Karpas-422 (cell line): Measurements from ENCODE around the gene KLHL15. TPM values are rescaled to one million over a fixed set of nuclear protein-coding genes. Genes with fewer than 3 reads are reported as not detected.
A peak's percentile ranks its signal among the peaks of the same experiment; 100 is the strongest.
"Not testable (repeated sequence)": the region's sequence is repeated elsewhere in the genome, so short reads cannot be mapped to it uniquely, and the experiment has no call there.

Source experiments
- DNase-seq: peaks from one replicate; pipeline ENCODE4 v3.0.0-alpha.2; 2015
- H2AFZ ChIP-seq: fragments of 200-600 bp; sonication (generic); 2 replicates; pipeline ENCODE4 v1.6.1; 2014; ENCODE audit warnings: antibody characterized with exemption, low read length, mixed read lengths
- H3K27ac ChIP-seq: fragments of 200-600 bp; sonication (generic); 2 replicates; pipeline ENCODE4 v1.5.1; 2014; ENCODE audit warnings: mild to moderate bottlenecking, low read length, moderate library complexity
- H3K27me3 ChIP-seq: fragments of 200-600 bp; sonication (generic); 2 replicates; pipeline ENCODE4 v1.6.1; 2014; ENCODE audit warnings: low read length, mixed read lengths
- H3K36me3 ChIP-seq: fragments of 200-600 bp; sonication (generic); 2 replicates; pipeline ENCODE4 v1.6.1; 2014; ENCODE audit warnings: low read length, mixed read lengths; ENCODE audit not compliant: insufficient read depth
- H3K4me1 ChIP-seq: fragments of 200-600 bp; sonication (generic); 2 replicates; pipeline ENCODE4 v1.6.1; 2014; ENCODE audit warnings: mild to moderate bottlenecking, low read length, mixed read lengths
- H3K4me2 ChIP-seq: fragments of 200-600 bp; sonication (generic); 2 replicates; pipeline ENCODE4 v1.6.1; 2014; ENCODE audit warnings: low read length, low read depth, mild to moderate bottlenecking; ENCODE audit not compliant: poor library complexity, severe bottlenecking
- H3K4me3 ChIP-seq: fragments of 200-600 bp; sonication (generic); 2 replicates; pipeline ENCODE4 v1.5.1; 2014; ENCODE audit warnings: mild to moderate bottlenecking, antibody characterized with exemption, low read length, mixed read lengths
- H3K79me2 ChIP-seq: fragments of 200-600 bp; sonication (generic); 2 replicates; pipeline ENCODE4 v1.6.1; 2014; ENCODE audit warnings: mild to moderate bottlenecking, low read length, mixed read lengths
- H3K9ac ChIP-seq: fragments of 200-600 bp; sonication (generic); 2 replicates; pipeline ENCODE4 v1.6.0; 2014; ENCODE audit warnings: low read length
- H3K9me2 ChIP-seq: fragments of 200-600 bp; sonication (generic), shearing (Covaris generic); replicated peaks from 2 replicates; pipeline ENCODE4 v1.6.0; 2014; ENCODE audit warnings: mild to moderate bottlenecking, low read length, moderate library complexity; ENCODE audit not compliant: insufficient read depth
- H3K9me3 ChIP-seq: fragments of 300-700, 200-600 bp; sonication (generic); 2 replicates; pipeline ENCODE4 v1.6.1; 2014; ENCODE audit warnings: low read length, mixed read lengths
- H4K20me1 ChIP-seq: fragments of 200-600 bp; sonication (generic); 2 replicates; pipeline ENCODE4 v1.6.1; 2014; ENCODE audit warnings: mild to moderate bottlenecking, antibody characterized with exemption, low read length, low read depth; ENCODE audit not compliant: insufficient read depth
- total RNA-seq: library from RNA; depleted of rRNA; stranded (reverse); fragments of >200 nt; shearing (Covaris generic); gene quantifications from 2 replicates; pipeline ENCODE4 v1.2.3, GENCODE V29; 2014; ENCODE audit warnings: low replicate concordance; rRNA removed

KLHL15 gene
- 12.7 and 23.7 TPM in 2 replicates for total RNA-seq

GRCh38 chrX:24027086-24027485, at the start of gene KLHL15:
TSS of gene KLHL15 (minus strand) at chrX:24027186. CDS start at chrX:24006693, 20,493 bp downstream.
- H3K27me3 ChIP-seq: no peaks in the 10 kb centered on the region
- no peaks in the 10 kb centered on the region for H4K20me1 ChIP-seq
- no peaks in the 10 kb centered on the region for H3K9me3 ChIP-seq
- peak within 1 kb of the TSS; percentile 79 for H3K4me3 ChIP-seq
- peak within 1 kb of the TSS; percentile 84 for H3K9ac ChIP-seq
- H3K9me2 ChIP-seq: no peaks in the 10 kb centered on the region
- no peak for DNase-seq
- H3K4me1 ChIP-seq: peaks cover 20% of the 10 kb centered on the region
- peak within 1 kb of the TSS; percentile 87 for H3K4me2 ChIP-seq
- H3K79me2 ChIP-seq: peaks cover 30% of the 10 kb centered on the region
- H3K27ac ChIP-seq: 0 out of 2 replicates have a peak within 1 kb of the TSS, but pooled peaks have one; percentile 34
- peak within 1 kb of the TSS; percentile 49; the same call in 1 of the 2 replicates for H2AFZ ChIP-seq
- no peaks in the 10 kb centered on the region for H3K36me3 ChIP-seq

- Histone ChIP-seq H3K4me1 (no peaks in the 10 kb centered on the region), H3K4me3 (no peak overlapping the region), H3K9me2 (no peaks in the 10 kb centered on the region), H3K27me3 (no peaks in the 10 kb centered on the region), H3K9ac (no peak overlapping the region), H3K4me2 (no peak overlapping the region), H3K9me3 (no peaks in the 10 kb centered on the region), H2AFZ (no peak overlapping the region), H3K36me3 (peaks cover 14% of the 10 kb centered on the region; the same call in 1 of the 2 replicates), H3K79me2 (no peaks in the 10 kb centered on the region; the same call in 1 of the 2 replicates), H3K27ac (no peak overlapping the region), H4K20me1 (no peaks in the 10 kb centered on the region)
- no peak for DNase-seq
Measured at GRCh38 chrX:24069877-24070276, 42.9 kb upstream of the KLHL15 start.

- DNase-seq: no peak
- no peak overlapping the region for H3K27ac ChIP-seq
- no peaks in the 10 kb centered on the region for H3K9me2 ChIP-seq
- H3K27me3 ChIP-seq: no peaks in the 10 kb centered on the region
- H2AFZ ChIP-seq: no peak overlapping the region
- H3K4me2 ChIP-seq: no peak overlapping the region
- no peak overlapping the region for H3K4me3 ChIP-seq
- H3K9me3 ChIP-seq: no peaks in the 10 kb centered on the region
- H3K36me3 ChIP-seq: peaks cover 28% of the 10 kb centered on the region
- H3K9ac ChIP-seq: no peak overlapping the region
- H3K79me2 ChIP-seq: peaks cover 8% of the 10 kb centered on the region
- no peaks in the 10 kb centered on the region for H3K4me1 ChIP-seq
- no peaks in the 10 kb centered on the region for H4K20me1 ChIP-seq
Measured at GRCh38 chrX:24063488-24063887, 36.5 kb upstream of the KLHL15 start.

GRCh38 chrX:24055043-24055356, 28.0 kb upstream of the KLHL15 start:
- H2AFZ ChIP-seq: peak overlapping the region; percentile 11; the same call in 1 of the 2 replicates
- no peak overlapping the region for H3K4me3 ChIP-seq

GRCh38 chrX:24054182-24055042, 27.4 kb upstream of the KLHL15 start, which contains the start of gene EIF2S3:
TSS of gene EIF2S3 (plus strand) at chrX:24054956. CDS start at chrX:24054969, 13 bp downstream.
- Histone ChIP-seq H3K4me2 (no peak within 1 kb of the TSS), H3K4me1 (peaks cover 3% of the 10 kb centered on the region; the same call in 1 of the 2 replicates), H3K27ac (peak within 1 kb of the TSS; percentile 37; the same call in 1 of the 2 replicates), H3K9me2 (no peaks in the 10 kb centered on the region), H3K4me3 (no peak within 1 kb of the TSS; the same call in 1 of the 2 replicates), H3K79me2 (peaks cover 14% of the 10 kb centered on the region), H2AFZ (peak within 1 kb of the TSS; percentile 11; the same call in 1 of the 2 replicates), H3K36me3 (peaks cover 15% of the 10 kb centered on the region), H3K9me3 (no peaks in the 10 kb centered on the region), H3K9ac (peak within 1 kb of the TSS; percentile 60), H3K27me3 (no peaks in the 10 kb centered on the region), H4K20me1 (no peaks in the 10 kb centered on the region)
- DNase-seq: peak; percentile 95

More at GRCh38 chrX:24055043-24055356, 28.0 kb upstream of the KLHL15 start:
- H3K9me3 ChIP-seq: no peaks in the 10 kb centered on the region
- no peak for DNase-seq
- H3K4me2 ChIP-seq: no peak overlapping the region
- no peaks in the 10 kb centered on the region for H4K20me1 ChIP-seq
- peaks cover 3% of the 10 kb centered on the region; the same call in 1 of the 2 replicates for H3K4me1 ChIP-seq
- H3K27me3 ChIP-seq: no peaks in the 10 kb centered on the region
- H3K27ac ChIP-seq: no peak overlapping the region; the same call in 1 of the 2 replicates
- H3K79me2 ChIP-seq: peaks cover 18% of the 10 kb centered on the region
- no peak overlapping the region for H3K9ac ChIP-seq
- peaks cover 20% of the 10 kb centered on the region for H3K36me3 ChIP-seq
- H3K9me2 ChIP-seq: no peaks in the 10 kb centered on the region

- H3K4me2 ChIP-seq, DNase-seq, H3K9me3 ChIP-seq: not testable (repeated sequence)
Measured at GRCh38 chrX:24050522-24051318, 23.7 kb upstream of the KLHL15 start.

GRCh38 chrX:24049643-24050042, 22.7 kb upstream of the KLHL15 start:
- not testable (repeated sequence) for DNase-seq, H3K9me2 ChIP-seq, H4K20me1 ChIP-seq, H3K27ac ChIP-seq, H3K4me2 ChIP-seq, H3K9me3 ChIP-seq, H3K4me1 ChIP-seq, H3K4me3 ChIP-seq, H3K79me2 ChIP-seq, H3K36me3 ChIP-seq, H3K27me3 ChIP-seq, H3K9ac ChIP-seq, H2AFZ ChIP-seq

More at GRCh38 chrX:24050522-24051318, 23.7 kb upstream of the KLHL15 start:
- not testable (repeated sequence) for H3K27ac ChIP-seq, H3K9ac ChIP-seq, H3K27me3 ChIP-seq, H3K79me2 ChIP-seq, H3K9me2 ChIP-seq, H4K20me1 ChIP-seq, H3K4me3 ChIP-seq, H2AFZ ChIP-seq, H3K36me3 ChIP-seq, H3K4me1 ChIP-seq

- DNase-seq, H3K27ac ChIP-seq, H2AFZ ChIP-seq, H3K9ac ChIP-seq, H3K4me2 ChIP-seq, H3K36me3 ChIP-seq, H3K4me1 ChIP-seq, H3K27me3 ChIP-seq, H3K9me3 ChIP-seq, H3K9me2 ChIP-seq, H3K79me2 ChIP-seq, H4K20me1 ChIP-seq, H3K4me3 ChIP-seq: not testable (repeated sequence)
Measured at GRCh38 chrX:24046060-24046459, 19.1 kb upstream of the KLHL15 start.
